ENCODE data around the gene ZNF182.
"Not testable (repeated sequence)": the region's sequence is repeated elsewhere in the genome, so short reads cannot be mapped to it uniquely, and the experiment has no call there.

The ZNF182 gene

GRCh38 chrX:48002319-48002718 is 1.5 kb downstream of the ZNF182 start:
- no peak for DNase-seq (ENCODE audit: low read depth in 2 of 2)

- no peak for DNase-seq (ENCODE audit: low read depth in 2 of 2)
Observed at GRCh38 chrX:48001260-48001659, 2.5 kb downstream of the ZNF182 start.

- no peak for DNase-seq (ENCODE audit: low read depth in 2 of 2)
Observed at GRCh38 chrX:47992669-47993068, 11.1 kb downstream of the ZNF182 start.

- DNase-seq (ENCODE audit: low read depth in 2 of 2): no peak
Observed at GRCh38 chrX:47992095-47992380, 11.8 kb downstream of the ZNF182 start.

GRCh38 chrX:47991263-47992094 is 12.3 kb downstream of the ZNF182 start:
- no peak for DNase-seq (ENCODE audit: low read depth in 2 of 2)

GRCh38 chrX:47976254-47977151 is 27.3 kb downstream of the ZNF182 start:
- DNase-seq (ENCODE audit: low read depth in 2 of 2): no peak

DNA sequence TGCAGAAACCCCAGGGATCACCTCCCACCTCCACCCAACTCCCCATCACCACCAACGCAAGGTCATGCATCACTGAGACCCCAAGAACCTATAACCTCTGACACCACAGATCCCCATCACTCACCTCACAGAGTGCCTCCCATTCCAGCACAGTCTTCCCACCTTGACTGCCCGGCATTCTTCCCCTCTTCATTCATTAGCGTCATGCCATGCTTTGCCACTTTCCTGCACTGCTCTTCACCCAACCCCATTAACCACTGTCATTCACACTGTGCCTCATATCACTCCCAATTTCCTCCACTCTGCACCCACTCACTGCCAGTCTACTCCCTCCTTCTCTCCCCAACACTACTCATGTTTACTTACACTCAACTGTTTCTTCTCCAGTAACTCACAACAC is 30.6 kb downstream of the ZNF182 start:
- no peak for DNase-seq (ENCODE audit: low read depth in 2 of 2)

- DNase-seq (ENCODE audit: low read depth in 2 of 2): not testable (repeated sequence)
Observed at GRCh38 chrX:47965526-47965925, 38.3 kb downstream of the ZNF182 start.

- not testable (repeated sequence) for DNase-seq (ENCODE audit: low read depth in 2 of 2)
Observed at GRCh38 chrX:47961830-47962229, 42.0 kb downstream of the ZNF182 start.

GRCh38 chrX:47960406-47960805 is 43.4 kb downstream of the ZNF182 start:
- DNase-seq (ENCODE audit: low read depth in 2 of 2): no peak

- no peak for DNase-seq (ENCODE audit: low read depth in 2 of 2)
Observed at GRCh38 chrX:47958761-47959342, 44.9 kb downstream of the ZNF182 start.

DNA sequence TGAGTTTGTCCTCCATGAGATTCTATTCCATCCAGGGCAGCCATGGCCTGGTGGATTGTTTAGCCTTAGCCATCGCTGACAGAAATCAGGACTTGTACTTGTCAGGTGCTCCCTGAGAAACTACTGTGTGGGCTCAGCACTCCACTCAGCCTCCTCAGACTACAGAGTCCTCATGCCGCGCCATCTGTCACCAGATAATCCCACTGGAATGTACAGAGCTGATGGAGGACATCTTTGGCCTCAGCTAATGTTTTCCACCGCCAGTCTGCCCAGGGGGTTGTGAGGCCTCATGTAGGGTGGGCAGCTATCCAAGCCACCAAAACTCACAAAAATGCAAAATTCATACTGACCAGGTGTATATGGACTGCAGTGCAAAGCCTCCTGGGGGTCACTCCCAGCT is 45.6 kb downstream of the ZNF182 start:
- DNase-seq (ENCODE audit: low read depth in 2 of 2): not testable (repeated sequence)

DNA sequence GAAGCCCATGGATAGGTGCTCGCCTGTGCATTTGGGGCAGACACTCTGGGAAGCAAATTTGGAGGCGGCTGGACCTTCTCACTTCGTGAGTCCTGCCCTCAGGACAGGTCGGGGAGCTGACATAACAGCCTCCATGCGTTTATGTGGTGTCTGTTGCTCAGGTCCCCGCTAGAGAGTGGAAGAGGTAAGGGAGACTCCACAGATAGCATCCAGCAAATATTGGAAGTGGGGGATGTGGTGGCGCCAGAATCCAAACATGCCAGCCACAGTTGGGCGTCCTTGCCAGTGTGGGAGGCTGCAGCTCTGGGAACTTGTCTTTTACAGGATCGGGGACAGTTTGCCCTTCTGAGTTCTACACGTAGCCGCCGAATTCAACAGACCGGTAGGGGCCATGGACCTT is 47.8 kb downstream of the ZNF182 start:
- no peak for DNase-seq (ENCODE audit: low read depth in 2 of 2)

DNA sequence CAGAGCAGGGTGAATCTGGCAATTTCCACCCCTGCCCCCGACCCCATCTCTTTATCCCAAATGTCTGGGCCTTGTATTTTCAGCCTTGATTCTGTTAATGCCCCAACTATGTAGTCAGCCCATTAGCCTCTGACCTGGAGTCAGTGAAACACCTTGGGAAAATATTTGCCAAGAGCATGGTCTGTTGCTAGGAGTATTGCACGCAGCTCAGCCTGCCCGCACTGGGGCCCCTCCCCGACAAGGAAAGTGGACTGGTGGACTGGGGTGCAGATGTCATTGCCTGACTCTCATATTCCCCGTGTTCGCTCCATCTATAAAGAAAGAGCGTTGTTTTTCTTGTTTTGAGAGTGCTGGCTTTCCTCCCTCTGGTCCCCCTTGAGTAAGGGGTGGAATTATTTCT is 48.5 kb downstream of the ZNF182 start:
- not testable (repeated sequence) for DNase-seq (ENCODE audit: low read depth in 2 of 2)

- DNase-seq (ENCODE audit: low read depth in 2 of 2): no peak
Observed at GRCh38 chrX:47941423-47941822, 62.4 kb downstream of the ZNF182 start.

- DNase-seq (ENCODE audit: low read depth in 2 of 2): no peak
Observed at GRCh38 chrX:47940448-47940847, 63.3 kb downstream of the ZNF182 start.

- DNase-seq (ENCODE audit: low read depth in 2 of 2): no peak
Observed at GRCh38 chrX:47936940-47937317, 66.9 kb downstream of the ZNF182 start.

DNA sequence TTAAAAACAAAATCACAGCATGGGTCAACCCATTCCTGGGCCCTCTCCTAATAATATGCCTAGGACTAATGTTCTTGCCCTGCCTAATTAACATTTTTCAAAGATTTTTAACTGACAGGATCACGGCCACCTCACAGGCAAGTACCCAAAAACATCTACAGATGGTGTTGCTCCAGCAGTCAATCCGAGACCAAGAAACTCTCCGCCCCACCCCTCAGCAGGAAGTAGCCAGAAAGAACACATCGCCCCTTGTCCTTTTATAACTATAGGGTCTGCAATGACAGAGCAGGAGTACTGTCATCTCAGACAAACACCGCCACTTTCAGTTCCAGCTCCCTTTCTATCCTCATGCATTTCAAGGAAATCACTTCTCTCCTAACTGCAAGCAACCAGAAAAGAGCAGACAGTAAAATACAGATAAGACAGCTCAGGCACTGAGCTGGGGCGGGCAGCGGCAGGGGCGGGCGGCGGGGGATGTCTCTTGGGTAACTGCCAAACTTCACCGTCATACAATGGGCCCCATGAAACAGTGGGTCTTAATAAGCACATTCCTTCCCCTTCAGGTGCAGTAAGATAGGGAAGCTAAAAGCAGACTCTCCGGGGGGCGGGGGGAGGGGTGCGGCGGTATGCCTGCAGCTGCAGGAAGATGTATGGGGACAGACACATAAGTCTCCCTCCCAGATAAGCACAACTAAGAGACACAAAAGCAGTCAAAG is 67.4 kb downstream of the ZNF182 start:
- no peak for DNase-seq (ENCODE audit: low read depth in 2 of 2)

DNA sequence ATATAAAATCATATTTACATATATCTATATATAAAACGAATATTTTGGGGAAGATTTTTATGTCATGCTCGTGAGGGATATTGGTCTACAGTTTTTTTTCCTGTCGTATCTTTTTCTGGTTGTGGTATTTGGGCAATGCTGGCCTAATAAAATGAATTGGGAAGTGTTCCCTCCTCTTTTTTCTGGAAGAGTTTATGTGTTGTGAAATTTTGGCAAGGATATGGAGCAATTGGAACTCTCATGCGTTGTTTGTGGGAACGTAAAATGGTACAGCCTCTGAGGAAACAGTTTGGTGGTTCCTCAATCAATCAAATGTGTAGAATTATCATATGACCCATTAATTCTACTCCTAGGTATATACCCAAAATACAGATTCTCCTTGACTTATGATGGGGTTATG is 69.8 kb downstream of the ZNF182 start:
- no peak for DNase-seq (ENCODE audit: low read depth in 2 of 2)

DNA sequence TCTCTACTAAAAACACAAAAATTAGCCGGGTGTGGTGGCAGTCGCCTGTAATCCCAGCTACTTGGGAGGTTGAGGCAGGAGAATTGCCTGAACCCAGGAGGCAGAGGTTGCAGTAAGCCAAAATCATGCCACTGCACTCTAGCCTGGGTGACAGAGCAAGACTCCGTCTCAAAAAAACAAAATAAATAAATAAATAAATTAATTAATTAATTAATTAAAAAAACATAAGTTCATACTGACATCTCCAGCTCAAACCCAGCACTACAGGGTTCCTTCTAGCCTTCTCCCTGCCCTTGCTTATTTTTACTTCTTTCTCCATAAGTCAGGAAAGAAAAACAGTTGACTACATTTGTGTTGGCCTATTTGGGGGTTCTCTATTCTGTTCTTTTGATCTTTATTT is 71.8 kb downstream of the ZNF182 start:
- DNase-seq (ENCODE audit: low read depth in 2 of 2): not testable (repeated sequence)

DNA sequence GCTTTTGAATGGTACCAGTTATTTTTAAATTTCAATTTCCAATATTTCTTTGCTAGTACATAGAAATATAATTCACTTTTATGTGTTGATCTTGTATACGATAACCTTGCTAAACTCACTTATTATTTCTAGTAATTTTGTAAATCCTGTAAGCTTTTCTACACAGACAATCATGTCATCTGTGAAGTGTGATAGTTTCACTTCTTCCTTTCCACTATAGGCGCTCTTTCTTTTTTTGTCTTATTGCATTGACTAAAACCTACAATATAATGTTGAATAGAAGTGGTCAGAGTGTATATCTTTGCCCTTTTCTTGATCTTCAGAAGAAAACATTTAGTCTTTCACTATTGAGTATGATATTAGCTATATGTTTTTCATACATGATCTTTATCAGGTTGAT is 76.6 kb downstream of the ZNF182 start:
- no peak for DNase-seq (ENCODE audit: low read depth in 2 of 2)

All from activated CD8-positive, alpha-beta memory T cell treated with anti-CD3 and anti-CD28 coated beads for 4 hours (primary cell).